ENCODE results near the gene OR2T11.
"Not testable (repeated sequence)": the region's sequence is repeated elsewhere in the genome, so short reads cannot be mapped to it uniquely, and the experiment has no call there.

The OR2T11 gene

DNA sequence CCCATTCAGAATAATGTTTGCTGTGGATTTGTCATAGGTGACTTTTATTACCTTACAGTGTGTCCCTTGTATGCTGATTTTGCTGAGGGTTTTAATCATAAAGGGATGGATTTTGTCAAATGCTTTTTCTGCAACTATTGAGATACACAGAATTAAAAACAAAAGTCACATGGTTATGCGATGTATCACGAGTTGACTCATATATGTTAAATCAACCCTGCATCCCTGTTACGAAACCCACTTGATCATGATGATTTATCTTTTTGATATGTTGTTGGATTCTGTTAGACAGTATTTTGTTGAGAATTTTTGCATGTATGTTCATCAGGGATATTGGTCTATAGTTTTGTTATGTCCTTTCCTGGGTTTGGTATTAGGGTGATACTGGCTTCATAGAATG is 49.6 kb downstream of the OR2T11 start:
- TF ChIP-seq, protein P1, sequence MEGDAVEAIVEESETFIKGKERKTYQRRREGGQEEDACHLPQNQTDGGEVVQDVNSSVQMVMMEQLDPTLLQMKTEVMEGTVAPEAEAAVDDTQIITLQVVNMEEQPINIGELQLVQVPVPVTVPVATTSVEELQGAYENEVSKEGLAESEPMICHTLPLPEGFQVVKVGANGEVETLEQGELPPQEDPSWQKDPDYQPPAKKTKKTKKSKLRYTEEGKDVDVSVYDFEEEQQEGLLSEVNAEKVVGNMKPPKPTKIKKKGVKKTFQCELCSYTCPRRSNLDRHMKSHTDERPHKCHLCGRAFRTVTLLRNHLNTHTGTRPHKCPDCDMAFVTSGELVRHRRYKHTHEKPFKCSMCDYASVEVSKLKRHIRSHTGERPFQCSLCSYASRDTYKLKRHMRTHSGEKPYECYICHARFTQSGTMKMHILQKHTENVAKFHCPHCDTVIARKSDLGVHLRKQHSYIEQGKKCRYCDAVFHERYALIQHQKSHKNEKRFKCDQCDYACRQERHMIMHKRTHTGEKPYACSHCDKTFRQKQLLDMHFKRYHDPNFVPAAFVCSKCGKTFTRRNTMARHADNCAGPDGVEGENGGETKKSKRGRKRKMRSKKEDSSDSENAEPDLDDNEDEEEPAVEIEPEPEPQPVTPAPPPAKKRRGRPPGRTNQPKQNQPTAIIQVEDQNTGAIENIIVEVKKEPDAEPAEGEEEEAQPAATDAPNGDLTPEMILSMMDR (IDR thresholded peaks at IDR 0.05; ENCODE audit: control extremely low read depth, extremely low read depth, low read depth, missing control alignments) = no peak
- no peak for DNase-seq (ENCODE audit: extremely low spot score)
- CTCF ChIA-PET = no interaction called here
- POLR2A ChIA-PET = no interaction called here

DNA sequence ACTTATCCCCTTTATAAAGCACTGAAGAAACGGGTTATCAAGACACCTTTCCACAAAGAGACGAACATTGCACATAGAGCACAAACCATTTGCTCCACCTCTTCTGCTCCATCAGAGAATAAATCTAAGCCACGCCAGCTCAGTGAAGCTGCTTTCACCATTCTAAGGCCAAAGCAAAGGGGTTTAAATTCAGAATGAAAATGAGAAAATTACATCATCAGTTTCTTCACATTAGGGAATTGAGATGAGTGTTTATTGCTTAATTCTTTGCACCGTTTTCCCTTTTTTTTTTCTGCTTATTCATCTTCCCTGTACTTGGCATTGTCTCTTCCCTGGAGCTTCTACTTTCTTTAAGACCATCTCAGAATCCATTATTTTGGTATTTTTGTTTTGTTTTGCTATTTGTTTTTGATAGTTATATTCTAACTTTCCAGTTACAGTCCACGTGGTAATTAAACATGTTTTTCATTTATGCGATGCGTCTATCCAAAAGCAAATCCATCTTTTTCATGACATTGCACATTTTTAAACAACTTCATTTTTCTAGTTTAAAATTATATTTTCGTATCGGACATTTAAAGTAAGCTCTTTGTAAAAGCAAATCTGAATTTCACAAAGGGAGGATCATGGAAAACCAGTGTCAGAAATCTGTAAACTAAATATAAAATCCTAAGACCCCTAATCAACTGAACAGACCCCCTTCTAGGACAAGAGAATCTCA is 58.5 kb downstream of the OR2T11 start:
- CTCF ChIA-PET = no interaction called here
- TF ChIP-seq, protein P1 (IDR thresholded peaks at IDR 0.05; ENCODE audit: control extremely low read depth, extremely low read depth, low read depth, missing control alignments) = no peak
- DNase-seq (ENCODE audit: extremely low spot score) = no peak
- POLR2A ChIA-PET = no interaction called here

DNA sequence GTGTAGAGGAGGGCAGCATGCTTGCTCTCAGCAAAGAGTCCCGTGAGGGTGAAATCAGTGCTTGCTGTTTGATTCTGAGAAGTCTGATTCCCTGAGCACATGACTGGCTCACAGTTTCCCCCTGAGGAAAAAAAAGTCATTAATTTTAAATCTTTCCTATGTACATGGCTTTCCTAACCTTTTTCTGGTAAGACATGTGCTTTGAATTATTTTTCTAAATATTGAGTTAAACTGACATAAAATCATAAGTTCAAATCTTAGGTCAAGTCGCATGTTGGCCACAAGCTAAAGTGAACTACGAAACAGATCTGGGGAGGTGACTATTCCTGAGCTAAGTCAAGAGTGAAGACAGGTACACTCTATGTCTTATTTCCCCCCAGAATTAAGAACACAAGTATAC is 60.2 kb downstream of the OR2T11 start, which contains the start of gene OR2T34:
TSS of gene OR2T34 (minus strand) at position 101 of the 400 bp plus-strand sequence. CDS start at position 101, 0 bp downstream.
- CTCF ChIA-PET; DNase-seq (ENCODE audit: extremely low spot score): not testable (repeated sequence)

DNA sequence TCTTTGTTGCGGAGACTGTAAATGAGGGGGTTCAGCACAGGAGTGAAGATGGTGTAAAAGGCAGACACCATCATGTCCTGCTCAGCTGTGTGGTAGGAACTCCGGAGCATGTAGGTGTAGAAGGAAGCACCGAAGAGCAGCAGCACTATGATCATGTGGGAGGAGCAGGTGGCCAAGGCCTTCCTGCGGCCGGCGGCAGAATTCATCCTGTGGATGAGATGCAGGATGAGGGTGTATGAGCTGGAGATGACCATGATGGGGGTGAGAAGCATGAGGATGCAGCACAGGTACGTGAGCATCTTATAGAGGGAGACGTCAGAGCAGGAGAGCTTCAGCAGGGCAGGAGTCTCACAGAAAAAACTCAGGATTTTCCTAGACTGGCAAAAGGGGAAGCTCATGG is 61.0 kb downstream of the OR2T11 start:
- POLR2A ChIA-PET; CTCF ChIA-PET; DNase-seq (ENCODE audit: extremely low spot score): not testable (repeated sequence)

More for the DNA sequence above, 60.2 kb downstream of the OR2T11 start, which contains the start of gene OR2T34:
- POLR2A ChIA-PET = not testable (repeated sequence)
